ENCODE data around the gene STIL.
"Not testable (repeated sequence)": the region's sequence is repeated elsewhere in the genome, so short reads cannot be mapped to it uniquely, and the experiment has no call there.

STIL gene

GRCh38 chr1:47313915-47314664 lies at the start of gene STIL:
TSS of gene STIL (minus strand) at chr1:47314147. CDS start at chr1:47310319, 3,828 bp downstream.
- DNase-seq = peak; percentile 98

- no peak for DNase-seq
Measured at GRCh38 chr1:47362828-47363227, 48.9 kb upstream of the STIL start.

DNA sequence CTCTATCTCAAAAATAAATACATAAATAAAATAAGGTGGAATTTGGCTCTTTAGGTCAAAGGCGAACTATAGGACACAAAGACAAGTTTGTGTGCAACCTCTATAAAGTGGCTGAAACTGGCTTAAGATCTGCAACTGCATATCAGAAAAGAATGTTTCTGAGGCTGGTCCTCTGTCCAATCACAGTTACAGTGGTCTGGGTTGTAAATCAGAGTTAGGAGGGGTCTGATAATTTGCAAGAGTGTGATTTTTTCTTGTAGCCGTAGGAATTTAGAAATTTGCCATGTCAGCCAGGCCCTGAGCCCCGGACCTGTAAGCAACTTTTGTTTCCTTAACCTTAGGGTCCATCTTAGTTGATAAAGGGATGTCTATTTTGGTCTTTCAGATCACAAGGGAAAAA lies 47.4 kb upstream of the STIL start:
- no peak for DNase-seq

DNA sequence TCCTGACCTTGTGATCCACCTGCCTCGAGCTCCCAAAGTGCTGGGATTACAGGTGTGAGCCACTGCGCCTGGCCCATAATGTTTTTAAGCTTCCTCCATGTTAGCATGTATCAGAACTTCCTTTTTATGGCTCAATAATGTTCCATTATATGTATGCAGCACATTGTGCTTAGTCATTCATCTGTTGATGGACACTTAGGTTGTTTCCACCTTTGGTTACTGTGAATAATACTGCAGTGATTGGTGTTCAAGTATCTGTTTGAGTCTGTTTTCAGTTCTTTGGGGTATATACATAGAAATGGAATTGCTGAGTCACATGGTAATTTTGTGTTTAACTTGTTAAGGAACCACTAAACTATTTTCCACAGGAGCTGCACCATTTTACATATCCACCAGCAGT lies 37.4 kb upstream of the STIL start:
- no peak for DNase-seq

DNA sequence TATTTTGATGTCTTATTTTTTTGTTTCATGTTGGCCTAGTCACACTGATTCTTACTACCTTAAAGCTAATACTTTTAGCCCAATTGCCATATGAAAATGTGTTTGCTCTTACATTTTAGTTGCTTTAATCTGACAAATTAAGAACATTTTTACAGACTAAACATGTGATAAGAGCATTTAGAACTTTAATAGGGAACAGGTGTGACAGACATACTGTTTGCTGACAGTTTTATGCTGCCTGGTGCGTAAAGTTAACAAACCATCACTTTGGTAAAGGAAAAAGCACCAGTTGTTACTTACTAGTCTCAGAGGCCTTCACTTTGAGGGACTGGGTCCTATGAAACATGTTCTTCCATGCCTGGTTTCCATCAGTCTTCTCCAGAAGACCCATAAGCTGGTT lies 34.3 kb upstream of the STIL start:
- DNase-seq = no peak

DNA sequence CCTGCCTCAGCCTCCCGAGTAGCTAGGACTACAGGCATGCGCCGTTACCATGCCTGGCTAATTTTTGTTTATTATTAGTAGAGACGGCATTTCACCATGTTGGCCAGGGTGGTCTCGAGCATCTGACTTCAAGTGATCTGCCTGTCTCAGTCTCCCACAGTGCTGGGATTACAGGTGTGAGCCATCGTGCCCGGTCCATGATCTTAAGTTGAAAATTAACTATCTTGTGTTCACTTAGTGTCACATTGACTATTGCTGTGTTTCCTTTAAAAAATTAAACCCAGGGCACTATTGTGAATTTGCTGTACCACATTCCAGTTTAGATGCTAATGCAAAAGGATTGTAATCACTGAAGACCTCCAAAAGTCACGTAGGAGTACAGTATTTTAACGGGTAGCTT lies 33.8 kb upstream of the STIL start:
- DNase-seq = no peak

DNA sequence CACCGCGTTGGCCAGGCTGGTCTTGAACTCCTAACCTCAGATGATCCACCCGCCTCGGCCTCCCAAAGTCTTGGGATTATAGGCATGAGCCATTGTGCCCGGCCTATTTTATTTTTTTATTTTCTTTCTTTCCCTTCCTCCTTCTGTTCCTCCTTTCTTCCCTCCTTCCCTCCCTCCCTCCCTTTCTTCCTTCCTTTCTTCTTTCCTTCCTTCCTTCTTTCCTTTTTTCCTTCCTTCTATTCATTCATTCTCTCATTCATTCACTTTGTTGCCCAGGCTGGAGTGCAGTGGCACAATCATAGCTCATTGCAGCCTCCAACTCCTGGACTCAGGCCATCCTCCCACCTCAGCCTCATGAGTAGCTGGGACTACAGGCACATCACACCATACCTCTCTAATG lies 33.0 kb upstream of the STIL start:
- not testable (repeated sequence) for DNase-seq

DNA sequence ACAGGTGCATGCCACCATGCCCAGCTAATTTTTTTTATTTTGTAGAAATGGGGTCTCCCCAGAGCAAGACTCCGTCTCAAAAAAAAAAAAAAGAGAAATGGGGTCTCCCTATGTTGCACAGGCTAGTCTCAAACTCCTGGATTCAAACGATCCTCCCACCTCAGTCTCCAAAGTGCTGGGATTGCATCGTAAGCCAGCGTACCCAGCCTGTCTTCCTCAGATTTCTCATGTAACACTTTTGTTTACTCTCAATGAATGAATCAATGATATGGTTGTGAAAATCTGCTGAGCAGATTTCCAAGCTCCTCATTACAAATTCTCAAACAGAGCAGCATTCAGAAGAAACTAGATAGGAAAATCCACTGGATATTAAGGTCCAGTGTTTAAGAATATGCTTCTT lies 26.3 kb upstream of the STIL start:
- DNase-seq = no peak

DNA sequence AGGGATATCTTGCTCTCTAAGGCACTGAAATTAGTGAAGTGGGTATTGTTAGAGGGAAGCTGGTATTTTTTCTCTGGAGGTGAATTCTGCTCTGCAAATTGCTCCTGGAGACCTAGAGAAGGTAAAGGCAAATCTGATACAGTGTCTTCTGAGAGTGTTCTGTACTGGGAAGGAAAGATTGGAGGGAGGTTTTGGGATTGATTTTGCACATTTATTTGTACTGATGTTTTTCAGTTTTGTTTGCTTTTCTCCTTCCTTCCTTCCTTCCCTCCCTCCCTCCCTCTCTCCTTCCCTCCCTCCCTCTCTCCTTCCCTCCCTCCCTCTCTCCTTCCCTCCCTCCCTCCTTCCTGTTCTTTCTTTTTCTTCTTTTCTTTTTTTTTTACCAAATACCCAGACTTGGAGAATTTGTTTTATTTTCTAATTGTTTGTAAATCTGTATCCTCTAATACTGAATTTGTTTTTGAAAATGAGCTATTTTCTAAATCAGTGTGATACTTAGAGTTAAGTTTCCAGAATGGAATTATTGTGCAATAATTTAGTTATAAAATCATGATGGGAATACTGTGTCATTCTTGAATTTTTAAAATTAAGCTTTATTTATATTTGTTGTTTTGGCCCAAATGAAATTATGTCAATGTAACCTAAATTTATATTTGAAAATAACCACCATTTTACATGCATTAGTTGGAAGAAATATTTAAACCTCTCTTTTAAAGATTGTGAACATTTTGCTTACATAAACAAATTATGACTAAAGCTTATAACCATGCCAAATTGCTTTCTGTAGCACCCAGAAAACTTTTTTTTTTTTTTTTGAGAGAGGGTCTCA lies 24.5 kb upstream of the STIL start:
- DNase-seq = no peak

DNA sequence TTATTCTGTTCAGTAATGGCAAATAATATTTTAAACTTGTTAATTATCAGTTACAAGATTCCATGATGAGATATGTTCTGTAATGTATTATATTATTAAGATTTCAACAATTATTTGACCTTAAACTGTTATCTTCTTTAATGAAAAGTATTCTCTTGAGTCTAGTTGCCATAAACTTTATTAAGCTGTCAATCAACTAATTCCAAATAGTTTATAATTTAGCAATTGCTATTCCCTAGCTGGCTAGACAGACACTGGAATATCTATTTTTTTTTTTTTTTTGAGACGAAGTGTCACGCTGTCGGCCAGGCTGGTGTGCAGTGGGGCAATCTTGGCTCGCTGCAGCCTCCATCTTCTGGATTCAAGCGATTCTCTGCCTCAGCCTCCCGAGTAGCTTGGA lies 23.4 kb upstream of the STIL start:
- no peak for DNase-seq

DNA sequence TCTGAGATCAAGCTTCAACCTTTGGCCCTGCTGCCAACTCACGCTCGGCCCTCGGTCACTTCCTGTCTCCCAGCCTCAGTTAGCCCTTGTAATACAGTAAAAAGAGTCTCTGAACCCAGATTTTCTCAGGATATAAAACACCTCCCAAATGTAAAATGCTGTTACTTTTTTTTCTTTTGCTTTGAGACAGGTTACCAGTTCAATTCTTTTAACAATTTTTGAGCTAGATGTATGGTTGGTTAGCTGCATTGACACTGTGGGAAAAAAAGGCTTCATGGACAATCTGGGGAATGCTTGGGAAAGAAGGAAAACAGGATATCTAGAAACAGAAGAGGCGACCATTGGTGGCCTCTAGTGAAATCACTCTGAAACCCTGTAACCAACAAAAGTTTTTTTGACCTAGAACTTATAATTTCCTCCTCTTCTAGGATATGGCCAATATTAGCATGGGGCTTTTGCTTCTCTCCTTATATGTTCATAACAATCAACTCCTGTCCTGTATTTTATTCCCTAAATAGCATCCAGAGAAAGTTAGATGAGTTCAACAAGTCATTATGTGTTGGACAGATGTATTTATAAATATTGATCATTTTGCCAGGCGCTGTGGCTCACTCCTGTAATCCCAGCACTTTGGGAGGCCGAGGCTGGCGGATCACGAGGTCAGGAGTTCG lies 21.0 kb upstream of the STIL start:
- DNase-seq = no peak

DNA sequence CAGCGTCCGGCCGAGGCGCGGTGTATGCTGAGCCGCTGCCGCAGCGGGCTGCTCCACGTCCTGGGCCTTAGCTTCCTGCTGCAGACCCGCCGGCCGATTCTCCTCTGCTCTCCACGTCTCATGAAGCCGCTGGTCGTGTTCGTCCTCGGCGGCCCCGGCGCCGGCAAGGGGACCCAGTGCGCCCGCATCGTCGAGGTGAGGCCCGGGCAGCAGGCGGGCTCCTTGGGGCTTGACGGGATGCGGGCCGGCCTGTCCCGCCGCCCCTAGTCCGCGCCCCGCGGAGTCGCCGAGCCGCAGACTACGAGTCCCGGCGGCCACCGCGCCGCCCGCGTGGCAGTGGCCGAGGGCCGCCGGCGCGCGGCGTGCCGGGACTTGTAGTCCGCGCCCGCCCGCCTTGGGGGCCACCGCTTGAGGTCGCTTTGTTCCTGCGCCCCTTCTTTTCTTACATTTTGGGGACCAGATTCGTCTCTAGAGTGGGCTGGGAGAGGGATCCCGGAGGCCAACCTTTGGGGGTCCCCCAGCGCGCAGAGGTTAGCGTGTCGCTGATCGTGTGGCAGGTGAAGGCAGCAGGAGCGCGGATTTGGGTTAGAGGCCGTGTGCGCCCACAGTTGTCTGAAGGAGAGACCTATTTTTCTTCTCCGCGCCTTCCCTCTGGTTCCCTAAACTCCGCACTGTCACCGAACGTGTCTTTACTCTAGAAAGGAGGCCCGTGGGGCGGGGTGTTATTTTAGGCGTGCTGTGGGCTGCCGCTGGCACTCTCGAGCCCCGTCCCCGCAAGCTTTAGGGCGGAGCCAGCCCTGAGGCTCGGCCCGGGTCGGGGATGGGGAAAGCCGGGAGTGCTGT lies 20.2 kb upstream of the STIL start:
- peak; percentile 37 to 84 for DNase-seq

- DNase-seq = peak; percentile 79 to 83
Measured at GRCh38 chr1:47333578-47333921, 19.6 kb upstream of the STIL start, which contains the start of gene CMPK1. TSS of gene CMPK1 (plus strand) at chr1:47333790. CDS start at chr1:47333946, 156 bp downstream.

GRCh38 chr1:47332779-47333577 lies 19.0 kb upstream of the STIL start:
- DNase-seq = no peak

GRCh38 chr1:47331875-47332274 lies 17.9 kb upstream of the STIL start:
- no peak for DNase-seq

- no peak for DNase-seq
Measured at GRCh38 chr1:47330212-47330611, 16.3 kb upstream of the STIL start.

GRCh38 chr1:47328992-47329391 lies 15.0 kb upstream of the STIL start:
- no peak for DNase-seq

- DNase-seq = no peak
Measured at GRCh38 chr1:47326271-47326670, 12.3 kb upstream of the STIL start.

DNA sequence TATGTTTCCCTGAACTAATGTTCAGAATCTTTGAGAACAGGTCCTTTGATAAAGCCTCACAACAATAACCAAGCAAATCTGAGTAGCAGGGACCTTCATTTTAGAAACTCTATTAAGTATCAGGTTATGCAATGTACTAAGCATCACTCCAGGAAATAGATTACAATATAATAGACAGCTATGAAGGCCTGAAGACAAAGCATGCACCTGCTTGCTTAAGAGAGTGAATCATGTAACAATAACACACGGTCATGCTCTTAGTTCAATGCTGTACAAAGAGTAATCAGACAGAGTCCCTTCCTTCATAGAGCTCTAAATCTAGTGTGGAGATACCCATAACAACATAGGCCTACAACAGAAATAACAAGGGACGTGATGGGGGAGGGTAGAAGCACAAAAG lies 11.6 kb upstream of the STIL start:
- DNase-seq = peak in 1 of 2 experiments; percentile 9

DNA sequence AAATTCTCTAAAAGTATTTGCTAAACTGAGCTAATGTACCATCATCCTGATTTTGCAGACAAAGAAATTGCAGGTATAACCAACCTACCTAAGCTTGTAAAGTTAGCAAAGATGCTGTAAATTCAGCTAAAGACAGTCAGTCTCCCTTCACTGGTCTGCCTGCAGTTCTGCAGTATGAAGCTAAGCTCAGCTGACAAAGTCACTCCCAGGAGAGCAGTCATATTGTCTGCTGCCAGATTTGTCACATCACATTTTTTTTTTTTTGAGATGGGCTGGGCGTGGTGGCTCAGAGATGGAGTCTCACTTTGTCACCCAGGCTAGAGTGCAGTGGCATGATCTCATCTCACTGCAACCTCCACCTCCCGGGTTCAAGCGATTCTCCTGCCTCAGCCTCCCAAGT lies 10.7 kb upstream of the STIL start:
- no peak for DNase-seq

DNA sequence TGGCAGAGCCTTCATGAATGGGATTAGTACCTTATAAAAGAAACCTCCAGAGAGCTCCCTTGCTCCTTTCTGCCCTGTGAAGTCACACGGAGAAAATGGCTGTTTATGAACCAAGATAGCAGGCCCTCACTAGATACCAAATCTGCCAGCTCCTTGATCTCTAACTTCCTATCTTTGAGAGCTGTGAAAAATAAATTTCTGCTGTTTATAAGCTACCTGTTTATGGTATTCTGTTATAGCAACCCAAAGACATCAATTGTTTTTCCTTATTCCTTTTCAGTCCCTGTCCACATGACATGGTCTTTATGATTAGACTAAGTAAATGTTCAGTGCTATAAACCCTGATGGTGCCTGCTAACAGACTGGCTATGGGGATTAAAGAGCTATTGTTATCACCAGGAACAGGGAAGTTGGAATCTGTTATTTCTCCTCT lies 9.7 kb upstream of the STIL start:
- no peak for DNase-seq

- not testable (repeated sequence) for DNase-seq
Measured at GRCh38 chr1:47319968-47320367, 6.0 kb upstream of the STIL start.

All from SHP77 (cell line).